GM19468 (cell line): ENCODE measurements around the gene MTMR1.

Experiments used
- ATAC-seq: cut with Tn5 transposase; IDR thresholded peaks from one replicate; pipeline ENCODE4 v1.9.1; 2021; ENCODE audit warnings: mild to moderate bottlenecking, moderate library complexity, moderate number of reproducible peaks; ENCODE audit not compliant: unreplicated experiment; ENCODE audit errors: extremely low read depth

The MTMR1 gene

GRCh38 chrX:150696331-150696730 lies 3.1 kb downstream of the MTMR1 start:
- ATAC-seq, result no peak

GRCh38 chrX:150696866-150697265 lies 3.7 kb downstream of the MTMR1 start:
- ATAC-seq, result no peak

GRCh38 chrX:150697641-150698040 lies 4.4 kb downstream of the MTMR1 start:
- no peak for ATAC-seq

- no peak for ATAC-seq
Observed at GRCh38 chrX:150698981-150699380, 5.8 kb downstream of the MTMR1 start.

- no peak for ATAC-seq
Observed at GRCh38 chrX:150700107-150700506, 6.9 kb downstream of the MTMR1 start.

GRCh38 chrX:150701377-150701776 lies 8.2 kb downstream of the MTMR1 start:
- ATAC-seq, result no peak

GRCh38 chrX:150702966-150703694 lies 9.9 kb downstream of the MTMR1 start:
- no peak for ATAC-seq

GRCh38 chrX:150703695-150703974 lies 10.4 kb downstream of the MTMR1 start:
- ATAC-seq, result no peak

GRCh38 chrX:150704030-150704613 lies 10.9 kb downstream of the MTMR1 start:
- no peak for ATAC-seq

- ATAC-seq, result no peak
Observed at GRCh38 chrX:150712619-150713018, 19.4 kb downstream of the MTMR1 start.

GRCh38 chrX:150715184-150715583 lies 22.0 kb downstream of the MTMR1 start:
- no peak for ATAC-seq

- ATAC-seq, result no peak
Observed at GRCh38 chrX:150719621-150720020, 26.4 kb downstream of the MTMR1 start.

- no peak for ATAC-seq
Observed at GRCh38 chrX:150729956-150730355, 36.8 kb downstream of the MTMR1 start.

GRCh38 chrX:150730719-150731118 lies 37.5 kb downstream of the MTMR1 start:
- ATAC-seq, result no peak

- no peak for ATAC-seq
Observed at GRCh38 chrX:150731795-150732194, 38.6 kb downstream of the MTMR1 start.

GRCh38 chrX:150736475-150736874 lies 43.3 kb downstream of the MTMR1 start:
- no peak for ATAC-seq

- no peak for ATAC-seq
Observed at GRCh38 chrX:150752124-150752523, 58.9 kb downstream of the MTMR1 start.

GRCh38 chrX:150753357-150753756 lies 60.2 kb downstream of the MTMR1 start:
- no peak for ATAC-seq

- ATAC-seq, result no peak
Observed at GRCh38 chrX:150753968-150754367, 60.8 kb downstream of the MTMR1 start.

GRCh38 chrX:150757371-150757770 lies 64.2 kb downstream of the MTMR1 start:
- ATAC-seq, result no peak

- ATAC-seq, result no peak
Observed at GRCh38 chrX:150759568-150760416, 66.6 kb downstream of the MTMR1 start.
